Left ventricle myocardium inferior (tissue), 1 donor: ENCODE results near the gene DPYSL5. TPM values are rescaled to one million over a fixed set of nuclear protein-coding genes. Genes with fewer than 3 reads are reported as not detected.

Experiments
- DNase-seq: peaks from one replicate; pipeline ENCODE4 v3.0.0-alpha.2; 2020
- H3K27ac ChIP-seq: fragments of 200-600 bp; replicated peaks from 2 replicates; pipeline ENCODE4 v1.8.0; 2021
- H3K27me3 ChIP-seq: fragments of 200-600 bp; 2 replicates; pipeline ENCODE4 v1.8.0; 2021; ENCODE audit warnings: low read depth
- H3K36me3 ChIP-seq: fragments of 200-600 bp; 2 replicates; pipeline ENCODE4 v1.8.0; 2021
- H3K4me1 ChIP-seq: fragments of 200-600 bp; 2 replicates; pipeline ENCODE4 v1.8.0; 2021
- H3K4me3 ChIP-seq: fragments of 200-600 bp; 2 replicates; pipeline ENCODE4 v1.8.0; 2021; ENCODE audit warnings: mild to moderate bottlenecking, moderate library complexity
- H3K9me3 ChIP-seq: fragments of 200-600 bp; replicated peaks from 2 replicates; pipeline ENCODE4 v1.8.0; 2021
- CTCF ChIP-seq: fragments of 200-600 bp; IDR thresholded peaks from 2 replicates; pipeline ENCODE4 v1.8.0; 2021; ENCODE audit warnings: antibody characterized with exemption, mild to moderate bottlenecking, borderline replicate concordance
- intact Hi-C: fragments of 100-400 bp; cut with micrococcal nuclease; formaldehyde crosslinking; loops from one replicate; pipeline ENCODE4 v1.11.0; 2022
- total RNA-seq: library from RNA; stranded (reverse); fragmentation: NEBNext Ultra II Directional; extraction: Animal tissue kit (Norgen Biotek cat#: 25700); gene quantifications from one replicate; pipeline ENCODE4 v1.2.1, GENCODE V29; 2021
- donor health status: DM: no; HTN: yes; CAD: no; lungs with severe emphysema.

DPYSL5 gene
- total RNA-seq, 1 donor from 2014 or later, result not detected

GRCh38 chr2:26968001-26968400, 120.1 kb downstream of the DPYSL5 start:
- Histone ChIP-seq H3K27me3 (peaks cover 10% of the 10 kb centered on the region), H3K4me1 (peaks cover 35% of the 10 kb centered on the region), H3K27ac (no peak overlapping the region), H3K4me3 (no peak overlapping the region), H3K36me3 (no peaks in the 10 kb centered on the region), H3K9me3 (no peaks in the 10 kb centered on the region)
- DNase-seq, result no peak
- TF ChIP-seq CTCF, result no peak
- intact Hi-C loops, result loop anchor here (10.0 kb wide), 1 partner anchor 117 kb away; the partner anchor contains the start of gene KHK

GRCh38 chr2:26969077-26969844, 121.3 kb downstream of the DPYSL5 start:
- DNase-seq, result no peak
- intact Hi-C loops, result loop anchor here (10.0 kb wide), 1 partner anchor 116 kb away; the partner anchor contains the start of gene KHK
- peaks cover 38% of the 10 kb centered on the region for H3K4me1 ChIP-seq
- no peak overlapping the region for H3K27ac ChIP-seq
- no peaks in the 10 kb centered on the region for H3K9me3 ChIP-seq
- H3K4me3 ChIP-seq, result no peak overlapping the region
- no peaks in the 10 kb centered on the region for H3K36me3 ChIP-seq
- H3K27me3 ChIP-seq, result peaks cover 9% of the 10 kb centered on the region
- TF ChIP-seq CTCF, result no peak

- Histone ChIP-seq H3K36me3 (no peaks in the 10 kb centered on the region), H3K27me3 (peaks cover 4% of the 10 kb centered on the region), H3K4me1 (peaks cover 40% of the 10 kb centered on the region), H3K9me3 (no peaks in the 10 kb centered on the region), H3K4me3 (peak within 1 kb of the TSS; percentile 96), H3K27ac (peak within 1 kb of the TSS; percentile 84)
- TF ChIP-seq CTCF, result no peak
- intact Hi-C loops, result no loop called here
- DNase-seq, result peak; percentile 82
These were observed 122.5 kb downstream of the DPYSL5 start, which contains the start of gene MAPRE3 for GRCh38 chr2:26970244-26970927. MAPRE3 (plus strand) TSS chr2:26970637; CDS start chr2:27022219, 51,582 bp downstream.

- no peak for TF ChIP-seq CTCF
- peaks cover 3% of the 10 kb centered on the region for H3K27me3 ChIP-seq
- H3K9me3 ChIP-seq, result no peaks in the 10 kb centered on the region
- H3K4me3 ChIP-seq, result peak overlapping the region; percentile 96
- DNase-seq, result no peak
- peaks cover 47% of the 10 kb centered on the region for H3K4me1 ChIP-seq
- peak overlapping the region; percentile 84 for H3K27ac ChIP-seq
- intact Hi-C loops, result no loop called here
- no peaks in the 10 kb centered on the region for H3K36me3 ChIP-seq
These were observed 123.1 kb downstream of the DPYSL5 start for GRCh38 chr2:26970928-26971627.

- intact Hi-C loops, result no loop called here
These were observed 124.2 kb downstream of the DPYSL5 start for GRCh38 chr2:26971911-26972786.

More at GRCh38 chr2:26971911-26972786, 124.2 kb downstream of the DPYSL5 start:
- H3K9me3 ChIP-seq, result no peaks in the 10 kb centered on the region
- no peak for TF ChIP-seq CTCF
- no peaks in the 10 kb centered on the region for H3K27me3 ChIP-seq
- DNase-seq, result no peak
- no peaks in the 10 kb centered on the region for H3K36me3 ChIP-seq
- peaks cover 57% of the 10 kb centered on the region for H3K4me1 ChIP-seq
- peak overlapping the region; percentile 84 for H3K27ac ChIP-seq
- peak overlapping the region; percentile 96 for H3K4me3 ChIP-seq
